Calu3 (cell line): Measurements from ENCODE around the gene TRMT10C. TPM values are rescaled to one million over a fixed set of nuclear protein-coding genes. Genes with fewer than 3 reads are reported as not detected.

Experiments used
- BruUV-seq: library from RNA; stranded (reverse); fragments of 400-500 nt; replicated peaks from 2 replicates; lab custom pipeline; 2021; lab: Mats Ljungman, UMichigan
- CTCF ChIA-PET: fragments of 300-600 bp; sonication (Branson Sonifier 250); formaldehyde crosslinking; loops from one replicate; lab custom pipeline; 2022; ENCODE audit warnings: antibody characterized with exemption; lab: Charles Lee
- DNase-seq: peaks from one replicate; pipeline ENCODE4 v3.0.0; 2022
- H3K27ac Mint-ChIP-seq: one replicate; pipeline ENCODE4 v1.8.0; 2022; ENCODE audit warnings: mixed read lengths; ENCODE audit not compliant: unreplicated experiment
- H3K27me3 Mint-ChIP-seq: one replicate; pipeline ENCODE4 v1.8.0; 2022; ENCODE audit warnings: mixed read lengths; ENCODE audit not compliant: unreplicated experiment
- H3K36me3 Mint-ChIP-seq: one replicate; pipeline ENCODE4 v1.8.0; 2022; ENCODE audit warnings: mild to moderate bottlenecking, moderate library complexity, mixed read lengths; ENCODE audit not compliant: insufficient read depth, unreplicated experiment
- H3K4me1 Mint-ChIP-seq: one replicate; pipeline ENCODE4 v1.8.0; 2022; ENCODE audit warnings: mild to moderate bottlenecking, low read depth, mixed read lengths; ENCODE audit not compliant: unreplicated experiment
- H3K4me3 Mint-ChIP-seq: one replicate; pipeline ENCODE4 v1.8.0; 2022; ENCODE audit warnings: mild to moderate bottlenecking, low read depth, moderate library complexity, mixed read lengths; ENCODE audit not compliant: unreplicated experiment
- H3K9me3 Mint-ChIP-seq: one replicate; pipeline ENCODE4 v1.8.0; 2022; ENCODE audit warnings: low read depth, mixed read lengths; ENCODE audit not compliant: unreplicated experiment
- CTCF ChIP-seq: fragments of 200-600 bp; IDR thresholded peaks from one replicate; pipeline ENCODE4 v1.8.0; 2022; ENCODE audit warnings: antibody characterized with exemption; ENCODE audit not compliant: unreplicated experiment
- intact Hi-C: fragments of 100-400 bp; cut with micrococcal nuclease; formaldehyde crosslinking; loops from one replicate; pipeline ENCODE4 v1.10.0; 2022; ENCODE audit not compliant: unreplicated experiment
- total RNA-seq: library from RNA; stranded (reverse); gene quantifications from 2 replicates; pipeline ENCODE4 v1.2.3, GENCODE V29; 2022

TRMT10C gene
- total RNA-seq, 1 experiment from 2014 or later, result 29.7 TPM

DNA sequence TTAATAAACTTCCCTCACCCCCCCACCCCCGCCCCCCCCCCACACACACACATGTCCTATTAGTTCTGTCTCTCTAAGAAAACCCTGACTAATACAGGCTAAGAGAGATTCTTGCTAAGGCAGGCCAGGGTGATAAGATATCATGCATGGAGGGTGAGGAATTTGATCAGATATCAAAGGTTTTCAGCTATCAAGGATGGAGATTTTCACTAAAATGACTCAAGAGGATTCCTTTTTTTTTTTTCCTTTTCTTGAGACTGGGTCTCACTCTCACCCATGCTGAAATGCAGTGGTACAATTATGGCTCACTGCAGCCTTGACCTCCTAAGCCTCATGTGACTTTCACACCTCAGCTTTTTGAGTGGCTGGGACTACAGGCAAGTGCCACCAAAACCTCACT lies 33.8 kb upstream of the TRMT10C start:
- intact Hi-C loops, result no loop called here
- no peaks in the 10 kb centered on the region for H3K36me3 Mint-ChIP-seq
- BruUV-seq, result no TSS peak
- no peak for TF ChIP-seq CTCF
- peaks cover 3% of the 10 kb centered on the region for H3K9me3 Mint-ChIP-seq
- no peak overlapping the region for H3K4me3 Mint-ChIP-seq
- CTCF ChIA-PET, result no interaction called here
- H3K27ac Mint-ChIP-seq, result no peak overlapping the region
- DNase-seq, result no peak
- no peaks in the 10 kb centered on the region for H3K4me1 Mint-ChIP-seq
- H3K27me3 Mint-ChIP-seq, result peaks cover 14% of the 10 kb centered on the region

GRCh38 chr3:101529816-101530685 lies 31.6 kb upstream of the TRMT10C start:
- TF ChIP-seq CTCF, result no peak
- CTCF ChIA-PET, result no interaction called here
- no peaks in the 10 kb centered on the region for H3K36me3 Mint-ChIP-seq
- DNase-seq, result no peak
- H3K4me3 Mint-ChIP-seq, result no peak overlapping the region
- no peaks in the 10 kb centered on the region for H3K4me1 Mint-ChIP-seq
- no peak overlapping the region for H3K27ac Mint-ChIP-seq
- peaks cover 3% of the 10 kb centered on the region for H3K9me3 Mint-ChIP-seq
- intact Hi-C loops, result no loop called here
- peaks cover 24% of the 10 kb centered on the region for H3K27me3 Mint-ChIP-seq
- no TSS peak for BruUV-seq

DNA sequence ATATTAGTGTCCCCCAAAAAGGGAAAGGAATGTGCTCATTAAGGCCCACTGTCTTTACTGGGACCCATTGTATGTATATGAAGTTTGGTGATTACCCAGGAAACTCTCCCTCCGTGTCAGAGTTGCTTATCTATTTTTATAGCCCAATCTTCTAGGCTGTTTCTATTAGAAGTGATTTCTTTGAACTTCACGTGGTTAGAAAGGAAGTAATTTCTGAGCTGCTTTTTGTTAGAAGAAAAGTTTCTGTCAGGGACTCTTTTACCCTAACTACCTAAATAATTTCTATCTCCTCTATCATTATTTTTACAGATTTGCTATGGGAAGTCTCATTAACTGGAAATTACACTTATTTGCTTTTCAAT lies 31.0 kb upstream of the TRMT10C start:
- no peak for DNase-seq
- BruUV-seq, result no TSS peak
- peaks cover 30% of the 10 kb centered on the region for H3K27me3 Mint-ChIP-seq
- CTCF ChIA-PET, result no interaction called here
- H3K27ac Mint-ChIP-seq, result no peak overlapping the region
- H3K4me1 Mint-ChIP-seq, result no peaks in the 10 kb centered on the region
- intact Hi-C loops, result no loop called here
- H3K4me3 Mint-ChIP-seq, result no peak overlapping the region
- H3K36me3 Mint-ChIP-seq, result no peaks in the 10 kb centered on the region
- TF ChIP-seq CTCF, result no peak
- peaks cover 3% of the 10 kb centered on the region for H3K9me3 Mint-ChIP-seq

DNA sequence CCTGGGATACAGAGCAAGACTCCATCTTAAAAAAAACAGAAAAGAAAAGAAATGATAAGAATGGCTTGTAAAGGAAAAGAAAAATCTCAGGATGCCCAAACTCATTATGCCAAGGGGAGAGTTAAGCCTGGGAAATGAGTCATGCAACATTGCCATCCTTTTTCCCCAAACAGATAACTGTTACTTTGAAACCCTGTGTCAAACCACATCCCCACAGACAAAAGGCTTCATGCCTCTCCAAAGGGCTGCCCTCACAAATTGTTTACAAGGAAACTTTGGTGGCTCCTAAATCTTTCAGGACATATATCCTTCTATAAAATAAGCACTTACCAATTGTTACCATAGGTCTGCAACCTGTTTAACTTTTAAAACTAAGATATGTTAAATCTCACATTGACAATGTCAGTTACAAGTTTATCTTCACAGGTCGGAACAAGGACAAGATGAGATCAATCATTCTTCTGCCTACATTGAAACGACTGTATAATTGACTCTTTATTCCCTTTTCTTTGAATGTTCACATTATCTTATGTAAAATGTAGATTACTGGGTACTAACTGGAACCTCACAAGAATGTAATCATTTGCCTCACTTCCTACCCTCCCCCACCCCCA lies 30.1 kb upstream of the TRMT10C start:
- CTCF ChIA-PET, result no interaction called here
- no TSS peak for BruUV-seq
- TF ChIP-seq CTCF, result no peak
- H3K9me3 Mint-ChIP-seq, result peaks cover 3% of the 10 kb centered on the region
- DNase-seq, result no peak
- H3K4me3 Mint-ChIP-seq, result no peak overlapping the region
- no peaks in the 10 kb centered on the region for H3K4me1 Mint-ChIP-seq
- no peaks in the 10 kb centered on the region for H3K36me3 Mint-ChIP-seq
- peaks cover 40% of the 10 kb centered on the region for H3K27me3 Mint-ChIP-seq
- intact Hi-C loops, result no loop called here
- H3K27ac Mint-ChIP-seq, result no peak overlapping the region
